Renal cortical epithelial cell (primary cell): ENCODE data around the gene MAVS. TPM values are rescaled to one million over a fixed set of nuclear protein-coding genes. Genes with fewer than 3 reads are reported as not detected.

ENCODE experiments used
- DNase-seq: peaks from one replicate; pipeline ENCODE4 v3.0.0-alpha.2; 2011; ENCODE audit warnings: low read depth
- total RNA-seq: library from RNA; depleted of rRNA; stranded (reverse); fragments of >200 nt; gene quantifications from 2 replicates; pipeline ENCODE4 v1.2.3, GENCODE V29; 2014

MAVS gene
- total RNA-seq, 1 donor from 2014 or later: 50.9 TPM

GRCh38 chr20:3909952-3910366 lies 63.3 kb downstream of the MAVS start:
- DNase-seq: no peak

- no peak for DNase-seq
Observed at GRCh38 chr20:3910853-3911252, 64.2 kb downstream of the MAVS start.

- DNase-seq: no peak
Observed at GRCh38 chr20:3911956-3912355, 65.3 kb downstream of the MAVS start.

- no peak for DNase-seq
Observed at GRCh38 chr20:3914446-3914845, 67.8 kb downstream of the MAVS start.

GRCh38 chr20:3915691-3916090 lies 69.1 kb downstream of the MAVS start:
- no peak for DNase-seq

- DNase-seq: no peak
Observed at GRCh38 chr20:3916364-3916763, 69.7 kb downstream of the MAVS start.

- no peak for DNase-seq
Observed at GRCh38 chr20:3919352-3919751, 72.7 kb downstream of the MAVS start.

- no peak for DNase-seq
Observed at GRCh38 chr20:3922223-3922982, 75.8 kb downstream of the MAVS start.

- DNase-seq: no peak
Observed at GRCh38 chr20:3922983-3923339, 76.3 kb downstream of the MAVS start.

- DNase-seq: peak; percentile 58
Observed at GRCh38 chr20:3923818-3924217, 77.2 kb downstream of the MAVS start.

- no peak for DNase-seq
Observed at GRCh38 chr20:3924304-3925112, 77.9 kb downstream of the MAVS start.

GRCh38 chr20:3925113-3925695 lies 78.6 kb downstream of the MAVS start:
- no peak for DNase-seq

Other genes starting within 250 kb of the MAVS start
- not detected in 2 replicates for gene GFRA4, start 183.4 kb upstream of the MAVS start, total RNA-seq
- 0.10 TPM in 1 of 2 replicates, not detected in the other for gene ADAM33, start 164.8 kb upstream of the MAVS start, total RNA-seq
- gene SIGLEC1, start 134.2 kb upstream of the MAVS start, total RNA-seq: not detected in 2 replicates
- 0.17 TPM in 1 of 2 replicates, not detected in the other for gene HSPA12B, start 114.1 kb upstream of the MAVS start, total RNA-seq
- 9.9 and 20.0 TPM in 2 replicates for gene ADISSP, start 79.1 kb upstream of the MAVS start, total RNA-seq
- gene SPEF1, start 65.4 kb upstream of the MAVS start, total RNA-seq: 1.2 TPM in 1 of 2 replicates, not detected in the other
- gene CENPB, start 60.1 kb upstream of the MAVS start, total RNA-seq: 72.6 and 80.4 TPM in 2 replicates
- gene CDC25B, start 50.5 kb upstream of the MAVS start, total RNA-seq: 7.3 and 13.0 TPM in 2 replicates
- 20.1 and 21.1 TPM in 2 replicates for gene AP5S1, start 26.3 kb upstream of the MAVS start, total RNA-seq
- 68.4 and 74.8 TPM in 2 replicates for gene PANK2, start 42.6 kb downstream of the MAVS start, total RNA-seq
- gene RNF24, start 168.7 kb downstream of the MAVS start, total RNA-seq: 2.1 and 7.3 TPM in 2 replicates